Progenitor cell of endocrine pancreas (in vitro differentiated cells): ENCODE measurements around the gene ZIC4. TPM values are rescaled to one million over a fixed set of nuclear protein-coding genes. Genes with fewer than 3 reads are reported as not detected.

ENCODE experiments used
- DNase-seq: peaks from one replicate; pipeline ENCODE4 v3.0.0; 2021; ENCODE audit warnings: low spot score; ENCODE audit not compliant: unreplicated experiment
- H3K27ac Mint-ChIP-seq: 2 replicates; pipeline ENCODE4 v1.8.0; 2021; ENCODE audit warnings: mild to moderate bottlenecking, moderate library complexity, mixed read lengths
- H3K27me3 Mint-ChIP-seq: 2 replicates; pipeline ENCODE4 v1.8.0; 2021; ENCODE audit warnings: mixed read lengths
- H3K36me3 Mint-ChIP-seq: 2 replicates; pipeline ENCODE4 v1.8.0; 2022; ENCODE audit warnings: mixed read lengths; ENCODE audit not compliant: insufficient read depth
- H3K4me1 Mint-ChIP-seq: 2 replicates; pipeline ENCODE4 v1.8.0; 2021; ENCODE audit warnings: low read depth, mixed read lengths
- H3K4me3 Mint-ChIP-seq: 2 replicates; pipeline ENCODE4 v1.8.0; 2021; ENCODE audit warnings: low read depth, mild to moderate bottlenecking, moderate library complexity, mixed read lengths
- H3K9me3 Mint-ChIP-seq: 2 replicates; pipeline ENCODE4 v1.8.0; 2021; ENCODE audit warnings: low read depth, mixed read lengths
- CTCF ChIP-seq: fragments of 200-600 bp; sonication (generic); IDR thresholded peaks from one replicate; pipeline ENCODE4 v1.5.0; 2021; ENCODE audit warnings: antibody characterized with exemption, mild to moderate bottlenecking; ENCODE audit not compliant: unreplicated experiment
- total RNA-seq: library from RNA; stranded (reverse); gene quantifications from 2 replicates; pipeline ENCODE4 v1.2.1, GENCODE V29; 2021

The ZIC4 gene
- total RNA-seq, 1 donor from 2014 or later: not detected

DNA sequence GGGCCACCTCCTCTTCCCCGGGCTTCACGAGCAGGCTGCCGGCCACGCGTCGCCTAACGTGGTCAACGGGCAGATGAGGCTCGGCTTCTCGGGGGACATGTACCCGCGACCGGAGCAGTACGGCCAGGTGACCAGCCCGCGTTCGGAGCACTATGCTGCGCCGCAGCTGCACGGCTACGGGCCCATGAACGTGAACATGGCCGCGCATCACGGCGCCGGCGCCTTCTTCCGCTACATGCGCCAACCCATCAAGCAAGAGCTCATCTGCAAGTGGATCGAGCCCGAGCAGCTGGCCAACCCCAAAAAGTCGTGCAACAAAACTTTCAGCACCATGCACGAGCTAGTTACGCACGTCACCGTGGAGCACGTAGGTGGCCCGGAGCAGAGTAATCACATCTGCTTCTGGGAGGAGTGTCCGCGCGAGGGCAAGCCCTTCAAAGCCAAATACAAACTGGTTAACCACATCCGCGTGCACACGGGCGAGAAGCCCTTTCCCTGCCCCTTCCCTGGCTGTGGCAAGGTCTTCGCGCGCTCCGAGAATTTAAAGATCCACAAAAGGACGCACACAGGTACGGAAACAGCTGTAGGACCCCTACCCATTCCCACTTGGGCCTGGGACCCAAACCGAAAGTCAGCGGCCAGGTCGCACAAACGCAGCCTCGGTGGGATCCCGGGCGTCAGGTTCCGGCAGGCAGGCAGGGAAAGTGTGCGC is 4.3 kb upstream of the ZIC4 start:
- peaks cover 9% of the 10 kb centered on the region for H3K4me1 Mint-ChIP-seq
- peak overlapping the region; percentile 7 for H3K4me3 Mint-ChIP-seq
- H3K27ac Mint-ChIP-seq: peak overlapping the region; percentile 57
- no peaks in the 10 kb centered on the region for H3K36me3 Mint-ChIP-seq
- H3K9me3 Mint-ChIP-seq: no peaks in the 10 kb centered on the region
- no peak for DNase-seq
- H3K27me3 Mint-ChIP-seq: peaks cover 91% of the 10 kb centered on the region
- no peak for TF ChIP-seq CTCF

- no peak for TF ChIP-seq CTCF
- no peak for DNase-seq
- H3K27me3 Mint-ChIP-seq: peaks cover 91% of the 10 kb centered on the region
- no peaks in the 10 kb centered on the region for H3K36me3 Mint-ChIP-seq
- no peaks in the 10 kb centered on the region for H3K9me3 Mint-ChIP-seq
- H3K27ac Mint-ChIP-seq: no peak overlapping the region
- H3K4me3 Mint-ChIP-seq: no peak overlapping the region
- H3K4me1 Mint-ChIP-seq: peaks cover 9% of the 10 kb centered on the region
Measured at GRCh38 chr3:147410116-147410525, 3.8 kb upstream of the ZIC4 start.

DNA sequence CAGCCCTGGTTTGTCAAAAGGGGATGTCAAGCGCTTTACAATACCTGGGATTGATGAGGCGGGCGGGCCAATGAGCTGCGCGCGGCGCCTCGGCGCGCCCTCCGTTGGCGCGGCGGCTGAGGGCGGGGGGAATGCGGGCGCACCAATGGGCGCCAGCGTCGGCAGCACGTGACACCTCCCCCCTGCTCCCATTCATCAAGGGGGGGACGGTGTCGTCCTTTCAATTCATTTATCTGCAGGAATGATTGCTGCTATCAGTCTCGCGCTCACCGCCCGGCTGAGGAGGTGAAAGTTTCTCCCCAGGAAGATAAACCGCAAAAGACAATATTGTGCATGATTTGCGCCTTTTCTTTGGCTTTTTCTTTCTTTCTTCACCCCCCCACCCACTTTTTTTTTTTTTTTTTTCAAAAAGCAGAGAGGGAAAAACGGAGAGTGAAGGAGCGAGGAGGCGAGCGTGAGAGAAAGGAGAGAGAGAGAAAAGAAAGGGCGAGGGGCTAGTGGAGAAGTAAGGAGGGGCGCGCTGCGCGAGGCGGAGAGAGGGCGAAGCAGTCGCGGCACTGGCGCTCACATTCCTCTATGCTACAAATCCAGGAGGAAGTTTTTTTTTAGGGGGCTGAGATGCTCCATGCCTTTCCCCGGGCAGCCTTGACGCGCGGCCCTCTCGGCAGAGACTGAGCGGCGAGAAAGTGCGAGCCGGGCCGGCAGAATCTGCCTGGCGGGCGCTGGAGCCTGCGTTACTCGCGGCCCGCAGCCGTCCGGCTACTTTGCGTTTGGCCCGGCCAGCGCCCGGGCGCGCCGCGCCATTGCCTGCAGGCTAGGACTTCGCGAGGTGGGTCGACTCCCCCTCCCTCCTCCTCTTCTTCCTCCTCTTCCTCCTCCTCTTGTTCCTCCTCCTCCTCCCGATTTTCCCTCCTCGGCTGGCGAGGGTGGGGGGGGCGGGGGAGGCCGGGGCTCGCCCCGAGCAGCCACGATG is 3.1 kb upstream of the ZIC4 start, which contains the start of gene ZIC1:
TSS of gene ZIC1 (plus strand) at position 223 of the 973 bp plus-strand sequence. CDS start at position 971, 748 bp downstream.
- Mint-ChIP-seq H3K36me3 (no peaks in the 10 kb centered on the region), H3K9me3 (no peaks in the 10 kb centered on the region), H3K27me3 (peaks cover 91% of the 10 kb centered on the region), H3K4me3 (peak within 1 kb of the TSS; percentile 24), H3K27ac (peak within 1 kb of the TSS; percentile 52), H3K4me1 (peaks cover 9% of the 10 kb centered on the region)
- no peak for TF ChIP-seq CTCF
- DNase-seq: no peak

GRCh38 chr3:147408188-147409100 is 2.1 kb upstream of the ZIC4 start:
- no peak for DNase-seq
- Mint-ChIP-seq H3K4me3 (no peak overlapping the region), H3K4me1 (peaks cover 9% of the 10 kb centered on the region), H3K27ac (peak overlapping the region; percentile 52), H3K9me3 (no peaks in the 10 kb centered on the region), H3K36me3 (no peaks in the 10 kb centered on the region), H3K27me3 (peaks cover 92% of the 10 kb centered on the region)
- no peak for TF ChIP-seq CTCF
